ENCODE results near the gene KIF3B.
A peak's percentile ranks its signal among the peaks of the same experiment; 100 is the strongest.

Gene KIF3B

DNA sequence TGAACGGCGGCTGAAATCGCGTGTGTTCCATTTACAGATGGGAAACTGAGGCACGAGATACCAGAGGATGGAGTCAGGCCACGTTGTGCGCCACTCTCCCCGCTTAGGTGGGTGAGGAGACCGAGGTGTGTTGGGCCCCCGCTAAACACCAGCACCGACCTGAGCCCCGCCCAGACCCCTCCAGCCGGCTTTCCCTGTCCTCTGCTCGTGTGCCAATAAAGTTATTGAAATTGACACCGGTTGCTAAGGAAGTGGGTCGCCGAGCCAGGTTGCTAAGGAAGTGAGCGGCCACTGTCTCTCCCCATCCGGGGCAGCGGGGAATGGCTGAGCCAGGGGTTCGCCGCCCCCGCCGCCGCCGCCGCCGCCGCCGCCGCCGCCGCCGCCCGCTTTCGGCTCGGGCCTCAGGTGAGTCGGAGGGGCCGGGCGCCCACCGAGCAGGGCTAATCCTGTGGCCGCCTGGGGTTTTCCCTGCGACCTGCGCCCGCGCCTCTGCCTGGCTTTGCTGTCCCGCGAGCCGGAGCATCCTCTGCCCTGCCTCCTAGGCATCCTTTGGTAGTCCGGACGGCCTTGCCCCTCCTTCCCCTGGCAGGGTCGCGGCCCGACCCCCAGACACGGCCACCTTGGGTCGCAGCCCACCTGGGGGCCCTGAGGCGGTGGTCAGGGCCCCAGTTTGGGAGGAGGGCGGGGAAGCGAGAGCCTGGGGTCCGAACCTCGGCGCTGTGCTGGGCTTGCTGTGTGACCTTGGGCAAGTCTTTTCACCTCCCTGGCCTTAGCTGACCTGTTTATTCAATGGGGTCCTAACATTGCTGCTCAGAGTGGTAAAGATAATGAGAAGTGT, at the start of gene KIF3B:
KIF3B (plus strand) TSS at position 291 of the 838 bp plus-strand sequence. CDS start 32,127 bp downstream, outside the sequence.
- no peaks in the 10 kb centered on the region for H3K27me3 ChIP-seq (ENCODE audit: control insufficient read depth, insufficient read depth, low read length)
- peak within 1 kb of the TSS; percentile 79 for H3K9ac ChIP-seq (ENCODE audit: low read length)
- H3K4me1 ChIP-seq (ENCODE audit: control insufficient read depth, insufficient read depth, low read length), result peaks cover 9% of the 10 kb centered on the region
- H3K27ac ChIP-seq (ENCODE audit: low read depth, low read length), result 0 out of 2 replicates have a peak within 1 kb of the TSS, but pooled peaks have one; percentile 15
- no peaks in the 10 kb centered on the region for H3K36me3 ChIP-seq (ENCODE audit: control insufficient read depth, insufficient read depth, low read length)
- no peaks in the 10 kb centered on the region for H3K9me3 ChIP-seq (ENCODE audit: control insufficient read depth, insufficient read depth, low read depth, low read length)
- peak within 1 kb of the TSS; percentile 99 for H3K4me3 ChIP-seq (ENCODE audit: low read depth, low read length)

DNA sequence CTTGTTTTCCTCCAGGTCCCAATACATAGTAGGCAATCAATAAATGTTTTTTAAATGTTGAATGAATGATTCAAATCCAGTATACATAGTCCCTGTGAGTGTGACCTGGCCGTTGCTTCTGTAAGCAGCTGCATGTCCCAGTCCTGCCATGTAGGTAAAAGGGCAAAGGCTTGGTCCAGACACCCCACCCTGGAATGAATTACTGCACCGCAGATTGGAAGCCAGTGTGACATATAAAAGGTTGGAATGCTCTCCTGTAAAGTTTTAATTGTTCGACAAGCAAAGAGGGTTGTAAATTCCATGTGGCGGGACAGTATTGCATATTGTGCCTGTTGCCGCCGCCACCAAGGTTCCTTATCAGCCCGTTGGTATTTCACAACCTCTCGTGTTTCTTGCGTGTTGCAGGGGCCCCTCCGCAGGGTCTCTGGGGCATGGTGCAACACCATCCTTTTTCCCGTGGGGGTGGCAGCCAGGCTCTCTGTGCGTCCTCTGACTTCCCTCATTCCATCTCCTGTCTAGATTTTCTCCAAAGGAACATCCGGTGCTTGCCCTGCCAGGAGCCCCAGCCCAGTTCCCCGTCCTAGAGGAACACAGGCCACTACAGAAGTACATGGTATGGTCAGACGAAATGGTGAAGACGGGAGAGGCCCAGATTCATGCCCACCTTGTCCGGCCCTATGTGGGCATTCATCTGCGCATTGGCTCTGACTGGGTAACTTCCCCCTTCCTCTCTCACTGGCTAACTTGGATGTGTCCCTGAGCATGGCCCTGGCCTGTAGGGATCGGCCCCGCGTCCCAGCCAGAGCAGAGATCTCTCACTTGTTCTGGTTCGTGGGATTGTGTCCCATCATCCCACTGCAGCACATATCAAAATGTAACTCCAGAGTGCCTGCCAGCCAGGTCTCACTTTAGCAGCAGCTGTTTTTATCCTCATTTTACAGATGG, 49.4 kb upstream of the KIF3B start:
- H3K27ac ChIP-seq (ENCODE audit: low read depth, low read length), result no peak overlapping the region
- no peak overlapping the region for H3K4me3 ChIP-seq (ENCODE audit: low read depth, low read length)
- peaks cover 76% of the 10 kb centered on the region for H3K36me3 ChIP-seq (ENCODE audit: control insufficient read depth, insufficient read depth, low read length)
- no peaks in the 10 kb centered on the region for H3K4me1 ChIP-seq (ENCODE audit: control insufficient read depth, insufficient read depth, low read length)
- H3K9ac ChIP-seq (ENCODE audit: low read length), result peak overlapping the region; percentile 7
- H3K27me3 ChIP-seq (ENCODE audit: control insufficient read depth, insufficient read depth, low read length), result no peaks in the 10 kb centered on the region
- H3K9me3 ChIP-seq (ENCODE audit: control insufficient read depth, insufficient read depth, low read depth, low read length), result no peaks in the 10 kb centered on the region

DNA sequence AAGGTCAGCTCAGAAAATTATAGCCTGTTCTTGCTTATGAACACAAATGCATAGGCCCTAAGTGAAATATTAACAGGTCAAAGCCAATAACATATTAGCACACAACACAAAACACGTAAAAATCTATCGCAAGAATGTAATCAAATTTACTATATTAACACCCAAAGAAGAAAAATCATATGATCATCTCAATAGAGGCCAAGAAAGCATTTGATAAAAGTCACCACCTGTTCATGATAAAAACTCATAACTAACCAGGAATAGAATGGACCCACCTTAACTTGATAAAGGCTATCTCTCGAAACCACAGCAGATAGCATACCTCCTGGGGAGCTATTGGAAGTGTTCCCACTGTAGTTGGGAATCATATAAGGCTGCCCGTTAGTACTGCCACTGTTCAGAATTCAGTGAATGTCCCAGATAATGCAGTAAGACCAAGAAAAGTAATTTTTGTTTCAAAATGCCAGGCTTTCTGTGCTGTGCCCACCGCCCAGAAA, 48.2 kb upstream of the KIF3B start:
- H3K4me1 ChIP-seq (ENCODE audit: control insufficient read depth, insufficient read depth, low read length), result no peaks in the 10 kb centered on the region
- H3K9ac ChIP-seq (ENCODE audit: low read length), result no peak overlapping the region
- no peaks in the 10 kb centered on the region for H3K27me3 ChIP-seq (ENCODE audit: control insufficient read depth, insufficient read depth, low read length)
- no peak overlapping the region for H3K4me3 ChIP-seq (ENCODE audit: low read depth, low read length)
- H3K36me3 ChIP-seq (ENCODE audit: control insufficient read depth, insufficient read depth, low read length), result peaks cover 78% of the 10 kb centered on the region
- no peak overlapping the region for H3K27ac ChIP-seq (ENCODE audit: low read depth, low read length)
- no peaks in the 10 kb centered on the region for H3K9me3 ChIP-seq (ENCODE audit: control insufficient read depth, insufficient read depth, low read depth, low read length)

DNA sequence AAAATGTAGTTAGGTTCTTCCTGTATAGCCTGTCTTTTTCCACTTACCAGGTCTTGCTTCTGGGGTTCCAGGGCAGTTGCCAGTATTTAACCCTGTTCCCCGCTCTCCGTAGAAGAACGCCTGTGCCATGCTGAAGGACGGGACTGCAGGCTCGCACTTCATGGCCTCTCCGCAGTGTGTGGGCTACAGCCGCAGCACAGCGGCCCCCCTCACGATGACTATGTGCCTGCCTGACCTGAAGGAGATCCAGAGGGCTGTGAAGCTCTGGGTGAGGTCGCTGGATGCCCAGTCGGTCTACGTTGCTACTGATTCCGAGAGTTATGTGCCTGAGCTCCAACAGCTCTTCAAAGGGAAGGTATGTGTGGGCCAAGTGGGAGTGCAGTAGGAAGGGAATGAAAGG, 46.7 kb upstream of the KIF3B start:
- H3K4me3 ChIP-seq (ENCODE audit: low read depth, low read length), result no peak overlapping the region
- no peak overlapping the region for H3K9ac ChIP-seq (ENCODE audit: low read length)
- peaks cover 84% of the 10 kb centered on the region for H3K36me3 ChIP-seq (ENCODE audit: control insufficient read depth, insufficient read depth, low read length)
- H3K9me3 ChIP-seq (ENCODE audit: control insufficient read depth, insufficient read depth, low read depth, low read length), result no peaks in the 10 kb centered on the region
- no peak overlapping the region for H3K27ac ChIP-seq (ENCODE audit: low read depth, low read length)
- H3K4me1 ChIP-seq (ENCODE audit: control insufficient read depth, insufficient read depth, low read length), result no peaks in the 10 kb centered on the region
- no peaks in the 10 kb centered on the region for H3K27me3 ChIP-seq (ENCODE audit: control insufficient read depth, insufficient read depth, low read length)

DNA sequence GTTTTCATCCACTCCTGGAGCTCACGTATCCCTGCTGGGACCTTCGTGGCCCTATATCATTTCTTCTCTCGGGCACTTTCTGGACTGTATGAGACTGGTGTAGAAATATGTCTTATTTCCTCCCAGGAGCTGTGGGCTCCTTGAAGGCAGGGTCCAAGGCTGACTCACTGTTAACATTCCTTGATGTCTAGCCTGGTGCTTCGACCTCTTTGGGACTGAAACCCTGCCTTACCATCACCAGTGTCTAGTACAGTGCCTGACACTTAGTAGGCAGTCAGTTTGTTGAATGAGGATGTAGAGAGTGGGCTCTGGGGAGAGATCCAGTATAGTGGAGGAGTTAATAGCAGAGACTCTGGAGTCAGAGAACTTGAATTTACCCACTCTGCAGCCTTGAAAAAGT, 46.2 kb upstream of the KIF3B start:
- H3K27ac ChIP-seq (ENCODE audit: low read depth, low read length), result no peak overlapping the region
- H3K4me3 ChIP-seq (ENCODE audit: low read depth, low read length), result no peak overlapping the region
- no peaks in the 10 kb centered on the region for H3K27me3 ChIP-seq (ENCODE audit: control insufficient read depth, insufficient read depth, low read length)
- no peaks in the 10 kb centered on the region for H3K4me1 ChIP-seq (ENCODE audit: control insufficient read depth, insufficient read depth, low read length)
- no peak overlapping the region for H3K9ac ChIP-seq (ENCODE audit: low read length)
- peaks cover 83% of the 10 kb centered on the region for H3K36me3 ChIP-seq (ENCODE audit: control insufficient read depth, insufficient read depth, low read length)
- no peaks in the 10 kb centered on the region for H3K9me3 ChIP-seq (ENCODE audit: control insufficient read depth, insufficient read depth, low read depth, low read length)

DNA sequence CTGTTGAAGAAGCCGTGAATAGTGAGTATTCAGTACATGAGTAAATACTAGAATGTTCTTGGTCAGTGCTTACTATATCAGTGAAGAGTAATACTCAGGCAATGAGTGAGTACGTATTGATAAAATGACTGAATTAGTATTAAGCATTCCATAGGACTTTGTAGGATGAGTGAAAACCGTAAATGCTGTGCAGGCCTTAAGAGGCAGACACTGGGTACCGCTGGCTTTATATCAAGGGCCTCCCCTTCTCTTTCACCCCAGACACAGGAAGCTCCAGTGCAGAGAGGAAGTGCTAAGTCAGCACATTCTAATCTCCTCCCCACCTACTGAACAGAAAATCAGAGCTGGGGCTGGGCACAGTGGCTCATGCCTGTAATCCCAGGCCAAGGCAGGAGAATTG, 45.6 kb upstream of the KIF3B start:
- H3K36me3 ChIP-seq (ENCODE audit: control insufficient read depth, insufficient read depth, low read length), result peaks cover 77% of the 10 kb centered on the region
- no peaks in the 10 kb centered on the region for H3K4me1 ChIP-seq (ENCODE audit: control insufficient read depth, insufficient read depth, low read length)
- no peak overlapping the region for H3K27ac ChIP-seq (ENCODE audit: low read depth, low read length)
- H3K4me3 ChIP-seq (ENCODE audit: low read depth, low read length), result no peak overlapping the region
- H3K9me3 ChIP-seq (ENCODE audit: control insufficient read depth, insufficient read depth, low read depth, low read length), result no peaks in the 10 kb centered on the region
- no peak overlapping the region for H3K9ac ChIP-seq (ENCODE audit: low read length)
- H3K27me3 ChIP-seq (ENCODE audit: control insufficient read depth, insufficient read depth, low read length), result no peaks in the 10 kb centered on the region

DNA sequence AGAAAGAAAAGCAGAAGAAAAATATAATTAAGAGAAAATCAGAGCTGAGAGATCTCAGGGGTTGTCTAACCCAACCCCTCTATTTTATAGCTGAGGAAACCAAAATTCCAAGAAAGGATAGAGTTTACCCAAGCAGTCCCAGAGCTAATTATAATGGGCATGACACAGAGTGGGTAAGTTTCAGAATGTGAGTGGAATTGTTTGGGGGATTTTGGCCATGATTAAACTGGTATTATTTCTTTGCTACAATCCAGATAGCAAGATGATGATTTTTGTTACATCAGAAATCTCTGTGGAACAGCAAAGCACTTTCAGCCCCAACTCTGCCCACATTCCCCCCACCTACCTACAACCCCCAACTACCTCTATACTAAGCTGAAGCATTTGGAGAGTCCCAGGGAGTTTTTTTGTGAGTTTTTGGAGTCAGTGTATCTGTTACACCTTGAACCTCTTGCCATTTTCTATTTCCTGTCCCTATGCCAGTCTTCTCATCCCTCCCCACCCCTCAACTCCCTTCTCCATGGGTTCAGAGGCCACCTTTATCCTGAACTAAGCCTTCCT, 45.0 kb upstream of the KIF3B start:
- no peak overlapping the region for H3K4me3 ChIP-seq (ENCODE audit: low read depth, low read length)
- H3K9ac ChIP-seq (ENCODE audit: low read length), result no peak overlapping the region
- H3K36me3 ChIP-seq (ENCODE audit: control insufficient read depth, insufficient read depth, low read length), result peaks cover 76% of the 10 kb centered on the region
- H3K4me1 ChIP-seq (ENCODE audit: control insufficient read depth, insufficient read depth, low read length), result no peaks in the 10 kb centered on the region
- no peak overlapping the region for H3K27ac ChIP-seq (ENCODE audit: low read depth, low read length)
- H3K9me3 ChIP-seq (ENCODE audit: control insufficient read depth, insufficient read depth, low read depth, low read length), result no peaks in the 10 kb centered on the region
- no peaks in the 10 kb centered on the region for H3K27me3 ChIP-seq (ENCODE audit: control insufficient read depth, insufficient read depth, low read length)

DNA sequence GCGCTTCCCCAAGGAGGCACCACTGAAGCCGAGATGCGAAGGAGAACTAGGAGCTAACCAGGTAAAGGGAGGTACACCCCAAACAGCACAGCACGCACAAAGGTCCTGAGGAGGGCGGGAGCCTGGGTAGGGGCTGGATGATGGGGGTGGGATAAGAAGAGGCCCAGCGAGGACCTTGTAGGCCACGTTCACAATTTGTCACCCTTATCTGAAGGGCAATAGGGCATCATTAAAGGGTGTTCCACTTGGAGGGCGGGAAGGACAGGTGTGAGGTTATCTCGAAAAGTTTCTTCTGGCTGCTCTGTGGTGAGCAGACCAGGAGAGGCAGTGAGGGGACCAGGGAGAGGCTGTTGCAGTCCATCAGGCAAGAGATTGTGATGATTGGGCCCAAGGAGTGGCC, 44.2 kb upstream of the KIF3B start:
- Histone ChIP-seq H3K27ac (ENCODE audit: low read depth, low read length) (no peak overlapping the region), H3K36me3 (ENCODE audit: control insufficient read depth, insufficient read depth, low read length) (peaks cover 68% of the 10 kb centered on the region)

DNA sequence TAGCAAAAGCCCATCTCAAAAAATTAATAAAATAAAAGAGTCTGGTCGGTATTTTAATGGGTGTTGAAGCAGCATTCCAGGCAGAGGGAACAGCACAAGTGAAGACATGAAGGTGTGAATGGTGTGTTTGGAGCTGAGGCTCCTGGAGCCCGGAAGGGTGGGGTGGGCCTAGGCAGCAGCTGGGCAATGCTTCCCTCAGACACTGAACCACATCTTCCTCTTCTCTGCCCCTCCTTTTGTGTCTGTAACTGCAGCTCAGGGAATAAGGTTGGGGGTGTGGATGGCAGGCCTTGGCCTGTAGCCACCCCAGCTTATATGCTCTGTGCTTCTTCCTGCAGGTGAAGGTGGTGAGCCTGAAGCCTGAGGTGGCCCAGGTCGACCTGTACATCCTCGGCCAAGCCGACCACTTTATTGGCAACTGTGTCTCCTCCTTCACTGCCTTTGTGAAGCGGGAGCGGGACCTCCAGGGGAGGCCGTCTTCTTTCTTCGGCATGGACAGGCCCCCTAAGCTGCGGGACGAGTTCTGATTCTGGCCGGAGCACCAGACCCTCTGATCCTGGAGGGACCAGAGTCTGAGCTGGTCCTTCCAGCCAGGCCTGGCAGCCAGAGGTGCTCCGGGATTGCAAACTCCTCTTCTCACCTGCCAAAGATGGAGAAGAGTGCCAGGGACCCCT, 43.2 kb upstream of the KIF3B start:
- Histone ChIP-seq H3K36me3 (ENCODE audit: control insufficient read depth, insufficient read depth, low read length) (peaks cover 58% of the 10 kb centered on the region), H3K27ac (ENCODE audit: low read depth, low read length) (no peak overlapping the region)

More for the DNA sequence above, 44.2 kb upstream of the KIF3B start:
- Histone ChIP-seq H3K9ac (ENCODE audit: low read length) (no peak overlapping the region), H3K27me3 (ENCODE audit: control insufficient read depth, insufficient read depth, low read length) (no peaks in the 10 kb centered on the region), H3K4me1 (ENCODE audit: control insufficient read depth, insufficient read depth, low read length) (no peaks in the 10 kb centered on the region), H3K9me3 (ENCODE audit: control insufficient read depth, insufficient read depth, low read depth, low read length) (no peaks in the 10 kb centered on the region), H3K4me3 (ENCODE audit: low read depth, low read length) (no peak overlapping the region)

DNA sequence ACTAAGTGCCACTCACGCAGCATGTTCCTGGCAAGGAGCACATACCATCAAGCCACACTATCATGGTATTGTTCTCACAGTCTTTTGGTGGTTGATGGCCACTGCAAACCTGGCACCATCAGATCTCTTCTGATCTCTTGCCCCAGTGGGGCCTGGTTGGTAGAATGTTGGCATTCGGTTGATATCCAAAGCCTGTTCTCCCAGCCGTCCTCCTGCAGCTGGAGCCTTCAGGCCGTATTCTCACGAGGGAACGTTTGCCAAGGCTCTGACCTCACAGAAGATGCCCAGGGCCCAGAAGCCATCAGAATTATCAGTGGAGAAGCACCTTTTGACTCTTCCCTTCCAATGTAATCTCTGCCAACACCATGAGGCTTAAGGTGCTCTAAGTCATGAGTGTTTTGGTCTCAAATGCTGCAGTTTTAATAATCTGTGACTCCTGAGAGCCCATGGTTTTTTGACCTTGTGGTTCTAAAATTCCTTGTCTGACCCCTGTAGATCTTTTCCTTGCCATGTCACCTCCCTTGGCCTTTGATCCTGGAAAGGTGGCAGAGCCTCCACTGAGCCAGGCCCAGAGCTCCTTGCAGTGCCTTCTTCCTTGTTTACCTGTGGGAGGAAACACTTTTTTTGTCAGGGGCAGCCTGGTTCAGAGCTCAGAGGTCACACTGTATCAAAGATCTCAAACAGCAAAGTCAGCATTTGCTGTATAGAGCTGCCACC, 42.0 kb upstream of the KIF3B start:
- Histone ChIP-seq H3K4me3 (ENCODE audit: low read depth, low read length) (no peak overlapping the region), H3K9ac (ENCODE audit: low read length) (no peak overlapping the region), H3K4me1 (ENCODE audit: control insufficient read depth, insufficient read depth, low read length) (peaks cover 17% of the 10 kb centered on the region), H3K9me3 (ENCODE audit: control insufficient read depth, insufficient read depth, low read depth, low read length) (no peaks in the 10 kb centered on the region), H3K27ac (ENCODE audit: low read depth, low read length) (no peak overlapping the region), H3K36me3 (ENCODE audit: control insufficient read depth, insufficient read depth, low read length) (peaks cover 52% of the 10 kb centered on the region), H3K27me3 (ENCODE audit: control insufficient read depth, insufficient read depth, low read length) (no peaks in the 10 kb centered on the region)

More for the DNA sequence above, 43.2 kb upstream of the KIF3B start:
- Histone ChIP-seq H3K27me3 (ENCODE audit: control insufficient read depth, insufficient read depth, low read length) (no peaks in the 10 kb centered on the region), H3K9me3 (ENCODE audit: control insufficient read depth, insufficient read depth, low read depth, low read length) (no peaks in the 10 kb centered on the region), H3K9ac (ENCODE audit: low read length) (no peak overlapping the region), H3K4me3 (ENCODE audit: low read depth, low read length) (no peak overlapping the region), H3K4me1 (ENCODE audit: control insufficient read depth, insufficient read depth, low read length) (peaks cover 7% of the 10 kb centered on the region)
